Psoas muscle (tissue), 8 donors: ENCODE measurements around the gene GPX4. TPM values are rescaled to one million over a fixed set of nuclear protein-coding genes. Genes with fewer than 3 reads are reported as not detected.

Experiments used
- ATAC-seq, 4 donors: fragments of 200-7000 bp; cut with Tn5 transposase; one replicate each; pipeline ENCODE4 v1.9.1; 2020; ENCODE audit warnings: moderate library complexity in 3 of 4, mild to moderate bottlenecking in 2 of 4
- DNase-seq, 2 donors: peaks; one replicate each; pipeline ENCODE4 v3.0.0-alpha.2; 2020
- H3K27ac ChIP-seq: fragments of 200-600 bp; one replicate; pipeline ENCODE4 v1.8.0; 2022
- H3K27me3 ChIP-seq, 3 donors: fragments of 200-600 bp in 1 of 3; one replicate each; pipeline versions ENCODE4 v1.6.1 to v1.8.0; 2013 to 2022; ENCODE audit warnings: low read length in 2 of 3, mild to moderate bottlenecking in 2 of 3, moderate library complexity in 1 of 3; ENCODE audit not compliant: insufficient read depth in 3 of 3
- H3K36me3 ChIP-seq, 2 donors: fragments of 200-600 bp in 1 of 2; one replicate each; pipeline versions ENCODE4 v1.6.1 to v1.8.0; 2013 to 2022; ENCODE audit warnings: low read depth in 1 of 2, mild to moderate bottlenecking in 1 of 2, moderate library complexity in 1 of 2; ENCODE audit not compliant: insufficient read depth in 1 of 2
- H3K4me1 ChIP-seq: fragments of 200-600 bp; one replicate; pipeline ENCODE4 v1.8.0; 2022
- H3K4me3 ChIP-seq: fragments of 200-600 bp; one replicate; pipeline ENCODE4 v1.8.0; 2022; ENCODE audit warnings: mild to moderate bottlenecking
- H3K9me3 ChIP-seq: fragments of 200-600 bp; one replicate; pipeline ENCODE4 v1.8.0; 2022
- WGBS, 3 donors: extraction: QIAGEN DNeasy Blood & Tissue Kit; methylation state at CpG; one replicate each; pipeline versions ENCODE4 v1.1.6 to v1.1.7; 2013; 5-methylcytosine and 5-hydroxymethylcytosine counted together
- intact Hi-C, 2 donors: fragments of 100-400 bp; cut with DNase I; formaldehyde crosslinking; loops; one replicate each; pipeline versions ENCODE4 v1.11.0 to v1.14.2; 2022
- polyA plus RNA-seq, 3 donors: library from polyadenylated mRNA; stranded (reverse); fragments of 200-250 nt; gene quantifications; one replicate each; pipeline ENCODE4 v1.2.3, GENCODE V29; 2013
- total RNA-seq, 4 donors: library from RNA; stranded (reverse); fragmentation: NEBNext Ultra II Directional in 2 of 4; extraction: Animal tissue kit (Norgen Biotek cat#: 25700) in 2 of 4; gene quantifications; one replicate each; pipeline versions ENCODE4 v1.2.1 to v1.2.4, GENCODE V29; 2021 to 2023
- TF ChIP-seq, protein P1 (sequence below): fragments of 200-600 bp; IDR thresholded peaks from one replicate; pipeline ENCODE4 v1.8.0; 2022; ENCODE audit warnings: antibody characterized with exemption
- donor health status: healthy with polysubstance abuse.
- donor health status: DM: no; HTN: no; CAD: no; lungs with moderate emphysema.
- donor health status: Bipolar disorder and iron deficiency.
- donor health status: healthy.
- donor health status: DM: yes; HTN: yes; CAD: no.
- donor health status: DM: no; HTN: no; CAD: no.
- donor health status: DM: no; HTN: no; CAD: no.
- donor health status: DM: yes; HTN: yes; CAD: no.

GPX4 gene
- total and polyA plus RNA-seq, 7 donors = 279 to 762 (median 490) TPM

DNA sequence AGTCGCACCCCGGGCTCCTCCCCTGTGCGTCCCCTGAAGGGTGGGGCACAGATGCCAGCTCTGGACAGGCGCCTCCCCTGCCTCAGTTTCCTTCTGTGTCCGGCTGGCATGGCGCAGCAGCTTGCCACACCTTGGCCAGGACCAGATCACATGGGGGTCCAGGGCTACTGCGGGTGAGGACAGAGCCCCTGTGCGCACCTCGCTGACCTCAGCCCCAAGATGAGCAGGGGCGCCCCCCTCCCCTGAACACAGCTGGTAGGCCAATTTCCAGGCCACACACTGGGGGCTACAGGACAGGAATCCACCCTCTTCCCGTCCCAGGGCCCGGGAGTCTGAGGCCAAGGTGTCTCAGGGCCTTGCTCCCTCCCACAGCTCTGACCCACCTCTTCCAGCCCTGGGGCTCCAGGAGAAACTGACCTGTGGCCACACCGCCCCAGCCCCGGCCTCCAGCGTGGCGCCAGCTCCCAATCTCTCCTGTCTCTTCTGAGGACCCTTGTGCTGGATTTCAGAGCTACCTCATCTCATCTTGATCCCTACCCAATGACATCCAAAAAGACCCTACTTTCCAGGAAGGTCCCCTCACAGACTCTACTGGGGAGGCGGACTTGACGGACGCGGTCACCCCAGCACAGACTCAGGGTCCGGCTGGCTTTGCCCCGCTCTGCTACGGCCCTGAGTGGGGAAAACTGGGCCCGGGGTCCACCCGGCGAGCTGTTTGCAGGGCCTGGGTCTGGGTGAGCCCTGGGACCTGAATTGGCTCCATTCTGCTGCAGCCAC is 42.0 kb downstream of the GPX4 start:
- intact Hi-C loops = no loop called here
- TF ChIP-seq, protein P1, sequence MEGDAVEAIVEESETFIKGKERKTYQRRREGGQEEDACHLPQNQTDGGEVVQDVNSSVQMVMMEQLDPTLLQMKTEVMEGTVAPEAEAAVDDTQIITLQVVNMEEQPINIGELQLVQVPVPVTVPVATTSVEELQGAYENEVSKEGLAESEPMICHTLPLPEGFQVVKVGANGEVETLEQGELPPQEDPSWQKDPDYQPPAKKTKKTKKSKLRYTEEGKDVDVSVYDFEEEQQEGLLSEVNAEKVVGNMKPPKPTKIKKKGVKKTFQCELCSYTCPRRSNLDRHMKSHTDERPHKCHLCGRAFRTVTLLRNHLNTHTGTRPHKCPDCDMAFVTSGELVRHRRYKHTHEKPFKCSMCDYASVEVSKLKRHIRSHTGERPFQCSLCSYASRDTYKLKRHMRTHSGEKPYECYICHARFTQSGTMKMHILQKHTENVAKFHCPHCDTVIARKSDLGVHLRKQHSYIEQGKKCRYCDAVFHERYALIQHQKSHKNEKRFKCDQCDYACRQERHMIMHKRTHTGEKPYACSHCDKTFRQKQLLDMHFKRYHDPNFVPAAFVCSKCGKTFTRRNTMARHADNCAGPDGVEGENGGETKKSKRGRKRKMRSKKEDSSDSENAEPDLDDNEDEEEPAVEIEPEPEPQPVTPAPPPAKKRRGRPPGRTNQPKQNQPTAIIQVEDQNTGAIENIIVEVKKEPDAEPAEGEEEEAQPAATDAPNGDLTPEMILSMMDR = no peak
- no peak overlapping the region for H3K27ac ChIP-seq
- 95 to 97% (median 96%) methylated on average over 24 to 26 of the region's 26 CpGs for WGBS, 3 donors
- peaks cover 0 to 47% of the 10 kb centered on the region in 2 donors for H3K36me3 ChIP-seq
- no peaks in the 10 kb centered on the region for H3K27me3 ChIP-seq
- H3K4me3 ChIP-seq = no peak overlapping the region
- no peaks in the 10 kb centered on the region for H3K9me3 ChIP-seq
- DNase-seq (no peak), ATAC-seq (no peak)
- H3K4me1 ChIP-seq = no peaks in the 10 kb centered on the region

DNA sequence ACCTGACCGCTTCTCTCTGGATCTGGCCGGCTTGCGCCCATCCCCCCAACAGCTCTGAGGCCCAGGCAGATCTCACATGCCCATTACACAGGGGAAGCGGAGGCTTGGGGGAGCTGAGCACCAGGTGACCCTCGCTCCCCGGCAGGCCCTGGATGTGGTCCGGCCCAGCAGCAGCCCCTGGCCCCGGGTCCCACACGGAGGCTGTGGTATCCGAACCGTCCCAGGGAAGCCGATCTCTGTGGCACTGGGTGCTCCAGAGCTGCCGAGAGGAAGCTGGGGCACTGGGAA is 42.6 kb downstream of the GPX4 start:
- intact Hi-C loops = no loop called here
- no peak for ATAC-seq
- Histone ChIP-seq H3K27me3 (no peaks in the 10 kb centered on the region), H3K4me1 (no peaks in the 10 kb centered on the region), H3K27ac (no peak overlapping the region), H3K9me3 (no peaks in the 10 kb centered on the region), H3K4me3 (no peak overlapping the region), H3K36me3 (peaks cover 0 to 47% of the 10 kb centered on the region in 2 donors)
- DNase-seq = peak in 1 of 2 donors; percentile 39
- 92 to 96% (median 92%) methylated on average over 13 of the region's 13 CpGs for WGBS, 3 donors
- TF ChIP-seq, protein P1 = no peak

- ATAC-seq (no peak), DNase-seq (peak in 1 of 2 donors; percentile 34)
- H3K4me3 ChIP-seq = no peak overlapping the region
- WGBS, 3 donors = 85 to 90% (median 90%) methylated on average over 34 to 38 of the region's 38 CpGs
- no peak overlapping the region for H3K27ac ChIP-seq
- H3K9me3 ChIP-seq = no peaks in the 10 kb centered on the region
- H3K36me3 ChIP-seq = peaks cover 0 to 47% of the 10 kb centered on the region in 2 donors
- TF ChIP-seq, protein P1 = no peak
- peaks cover 3% of the 10 kb centered on the region for H3K4me1 ChIP-seq
- no peaks in the 10 kb centered on the region for H3K27me3 ChIP-seq
- intact Hi-C loops = no loop called here
Observed at GRCh38 chr19:1146858-1147780, 43.3 kb downstream of the GPX4 start.

DNA sequence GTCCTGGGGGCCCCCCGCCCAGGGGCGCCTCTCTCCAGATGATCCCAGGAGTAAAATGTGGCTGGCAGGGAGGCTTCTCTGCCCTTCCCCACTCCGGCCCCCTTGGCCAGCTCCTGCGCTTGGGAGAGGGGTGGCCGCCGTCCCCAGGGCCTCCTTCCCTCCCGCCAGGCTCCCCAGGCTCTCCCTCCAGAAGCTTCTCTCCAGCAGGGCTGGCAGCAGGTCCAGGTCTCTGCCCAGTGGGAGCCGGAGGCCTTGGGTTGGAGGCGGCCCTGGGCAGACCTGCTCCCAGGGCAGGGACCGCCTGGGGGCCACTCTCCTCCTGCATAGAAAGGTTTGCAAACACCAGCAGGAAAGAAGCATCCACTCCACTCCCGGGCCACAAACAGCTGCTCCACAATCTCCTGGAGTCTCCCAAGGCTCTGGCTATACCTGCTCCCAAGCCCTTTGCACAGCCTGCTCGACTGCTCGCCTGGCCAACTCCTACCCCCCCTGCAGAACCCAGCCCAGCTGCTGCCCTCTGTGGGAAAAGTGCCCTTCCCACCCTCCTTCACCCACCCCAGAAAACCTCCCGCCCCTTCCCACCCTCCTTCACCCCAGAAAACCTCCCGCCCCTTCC is 44.2 kb downstream of the GPX4 start:
- Histone ChIP-seq H3K4me1 (peaks cover 10% of the 10 kb centered on the region), H3K27ac (no peak overlapping the region), H3K36me3 (peaks cover 0 to 42% of the 10 kb centered on the region in 2 donors), H3K9me3 (no peaks in the 10 kb centered on the region), H3K27me3 (no peaks in the 10 kb centered on the region), H3K4me3 (no peak overlapping the region)
- DNase-seq (peak in 1 of 2 donors; percentile 39), ATAC-seq (no peak)
- WGBS, 3 donors = 90 to 94% (median 90%) methylated on average over 11 to 15 of the region's 15 CpGs
- intact Hi-C loops = no loop called here
- TF ChIP-seq, protein P1 = no peak
